HG02610 (cell line): ENCODE measurements around the gene FBXL13.
"Not testable (repeated sequence)": the region's sequence is repeated elsewhere in the genome, so short reads cannot be mapped to it uniquely, and the experiment has no call there.

Experiments used
- ATAC-seq: cut with Tn5 transposase; IDR thresholded peaks from one replicate; pipeline ENCODE4 v1.9.1; 2021; ENCODE audit warnings: mild to moderate bottlenecking, moderate library complexity; ENCODE audit not compliant: unreplicated experiment

Gene FBXL13

GRCh38 chr7:102988088-102988487 is 86.5 kb downstream of the FBXL13 start:
- ATAC-seq: no peak

- ATAC-seq: no peak
Measured at GRCh38 chr7:102985176-102985783, 89.3 kb downstream of the FBXL13 start.

- no peak for ATAC-seq
Measured at GRCh38 chr7:102983602-102984001, 91.0 kb downstream of the FBXL13 start.

GRCh38 chr7:102982235-102982634 is 92.4 kb downstream of the FBXL13 start:
- no peak for ATAC-seq

- ATAC-seq: no peak
Measured at GRCh38 chr7:102981451-102981850, 93.1 kb downstream of the FBXL13 start.

- no peak for ATAC-seq
Measured at GRCh38 chr7:102979670-102980069, 94.9 kb downstream of the FBXL13 start.

GRCh38 chr7:102978284-102978683 is 96.3 kb downstream of the FBXL13 start:
- ATAC-seq: no peak

- ATAC-seq: not testable (repeated sequence)
Measured at GRCh38 chr7:102977586-102977985, 97.0 kb downstream of the FBXL13 start.

- ATAC-seq: no peak
Measured at GRCh38 chr7:102976493-102976892, 98.1 kb downstream of the FBXL13 start.

- no peak for ATAC-seq
Measured at GRCh38 chr7:102975854-102976253, 98.7 kb downstream of the FBXL13 start.

GRCh38 chr7:102974366-102975236 is 100.0 kb downstream of the FBXL13 start:
- no peak for ATAC-seq

GRCh38 chr7:102973096-102973802 is 101.3 kb downstream of the FBXL13 start:
- no peak for ATAC-seq

GRCh38 chr7:102967798-102968197 is 106.8 kb downstream of the FBXL13 start:
- ATAC-seq: no peak

- ATAC-seq: no peak
Measured at GRCh38 chr7:102966465-102966864, 108.1 kb downstream of the FBXL13 start.

GRCh38 chr7:102961993-102962392 is 112.6 kb downstream of the FBXL13 start:
- ATAC-seq: not testable (repeated sequence)

GRCh38 chr7:102958004-102958403 is 116.6 kb downstream of the FBXL13 start:
- not testable (repeated sequence) for ATAC-seq

GRCh38 chr7:102954359-102954758 is 120.2 kb downstream of the FBXL13 start:
- not testable (repeated sequence) for ATAC-seq

- no peak for ATAC-seq
Measured at GRCh38 chr7:102953406-102953805, 121.2 kb downstream of the FBXL13 start.

GRCh38 chr7:102951839-102952238 is 122.8 kb downstream of the FBXL13 start:
- no peak for ATAC-seq

GRCh38 chr7:102944241-102944640 is 130.4 kb downstream of the FBXL13 start:
- ATAC-seq: no peak

GRCh38 chr7:102943423-102944169 is 131.0 kb downstream of the FBXL13 start:
- ATAC-seq: no peak
